NCI-H526 (cell line): ENCODE measurements around the gene TGFB1.
A peak's percentile ranks its signal among the peaks of the same experiment; 100 is the strongest.
"Not testable (repeated sequence)": the region's sequence is repeated elsewhere in the genome, so short reads cannot be mapped to it uniquely, and the experiment has no call there.

Source experiments
- DNase-seq, 2 experiments: peaks; one replicate each; lab custom pipeline; 2025; lab: John Stamatoyannopoulos, UW

The TGFB1 gene

GRCh38 chr19:41300555-41300954 is 53.2 kb downstream of the TGFB1 start:
- DNase-seq, result no peak

- DNase-seq, result no peak
These were observed 54.0 kb downstream of the TGFB1 start for GRCh38 chr19:41299755-41300089.

- DNase-seq, result no peak
These were observed 54.5 kb downstream of the TGFB1 start for GRCh38 chr19:41299046-41299754.

- DNase-seq, result peak; percentile 20 to 37
These were observed 55.3 kb downstream of the TGFB1 start for GRCh38 chr19:41298348-41298964.

GRCh38 chr19:41297628-41298347 is 55.9 kb downstream of the TGFB1 start:
- DNase-seq, result peak; percentile 51 to 81

GRCh38 chr19:41296433-41296871 is 57.3 kb downstream of the TGFB1 start:
- no peak for DNase-seq

GRCh38 chr19:41295499-41295898 is 58.2 kb downstream of the TGFB1 start:
- DNase-seq, result no peak

GRCh38 chr19:41294393-41294792 is 59.3 kb downstream of the TGFB1 start:
- no peak for DNase-seq

- DNase-seq, result not testable (repeated sequence)
These were observed 63.9 kb downstream of the TGFB1 start for GRCh38 chr19:41289814-41290213.

GRCh38 chr19:41288673-41289530 is 64.8 kb downstream of the TGFB1 start:
- DNase-seq, result peak in 1 of 2 experiments; percentile 29
